Stomach (tissue), 9 donors: ENCODE data around the gene LYZL4. TPM values are rescaled to one million over a fixed set of nuclear protein-coding genes. Genes with fewer than 3 reads are reported as not detected.

ENCODE experiments used
- DNase-seq, 2 donors: peaks; one replicate each; pipeline versions ENCODE4 v3.0.0 to v3.0.0-alpha.2; 2013 to 2019
- H3K27ac ChIP-seq, 5 donors: fragments of 200-600 bp in 4 of 5; sonication (generic) in 4 of 5; one replicate each; pipeline ENCODE4 v1.5.1; 2013 to 2019; ENCODE audit warnings: mild to moderate bottlenecking in 1 of 5, moderate library complexity in 1 of 5
- H3K27me3 ChIP-seq, 3 donors: fragments of 200-600 bp; sonication (generic); one replicate each; pipeline ENCODE4 v1.5.1; 2017 to 2019; ENCODE audit warnings: mixed run types in 1 of 3
- H3K36me3 ChIP-seq, 4 donors: fragments of 200-600 bp; sonication (generic); 1 replicate in 3 of 4; 2 replicates in 1 of 4; pipeline ENCODE4 v1.5.1; 2016 to 2019
- H3K4me1 ChIP-seq, 4 donors: fragments of 200-600 bp; sonication (generic); one replicate each; pipeline ENCODE4 v1.5.1; 2016 to 2019
- H3K4me3 ChIP-seq, 4 donors: fragments of 200-600 bp; sonication (generic) in 3 of 4; one replicate each; pipeline ENCODE4 v1.5.1; 2016 to 2019; ENCODE audit warnings: mild to moderate bottlenecking in 1 of 4
- H3K9me3 ChIP-seq, 4 donors: fragments of 200-600 bp; sonication (generic); one replicate each; pipeline ENCODE4 v1.5.1; 2016 to 2019
- CTCF ChIP-seq, 7 experiments: fragments of 450-650 bp in 4 of 7; fragments of 200-600 bp in 3 of 7; sonication (generic) in 3 of 7; IDR thresholded peaks; one replicate each; pipeline ENCODE4 v1.5.1; 2016 to 2019; ENCODE audit warnings: antibody characterized with exemption in 7 of 7, control low read depth in 2 of 7, mild to moderate bottlenecking in 1 of 7
- EP300 ChIP-seq: sonication (generic); formaldehyde crosslinking; IDR thresholded peaks from one replicate; pipeline ENCODE4 v1.6.1; 2017; ENCODE audit warnings: antibody characterized with exemption
- POLR2A ChIP-seq, 4 donors: fragments of 450-650 bp; IDR thresholded peaks; one replicate each; pipeline ENCODE4 v1.6.1; 2016; ENCODE audit warnings: antibody characterized with exemption in 4 of 4, control low read depth in 2 of 4, mild to moderate bottlenecking in 1 of 4, moderate library complexity in 1 of 4
- POLR2AphosphoS5 ChIP-seq, 3 donors: sonication (generic); formaldehyde crosslinking; IDR thresholded peaks; one replicate each; pipeline ENCODE4 v1.6.1; 2016; ENCODE audit warnings: antibody characterized with exemption in 3 of 3
- WGBS, 5 donors: extraction: QIAGEN DNeasy Blood & Tissue Kit in 3 of 5; methylation state at CpG; one replicate each; pipeline versions ENCODE4 v1.1.5 to v1.1.7; 2013 to 2018; 5-methylcytosine and 5-hydroxymethylcytosine counted together
- intact Hi-C: fragments of 100-400 bp; cut with DNase I; formaldehyde crosslinking; loops from one replicate; pipeline ENCODE4 v1.15.1; 2023; ENCODE audit warnings: low total_unique reads
- polyA plus RNA-seq, 3 donors: library from polyadenylated mRNA; stranded (reverse); fragments of 200-250 nt; gene quantifications; one replicate each; pipeline ENCODE4 v1.2.3, GENCODE V29; 2013
- total RNA-seq, 5 donors: library from RNA; depleted of rRNA; stranded (reverse); fragments of >200 nt; gene quantifications; one replicate each; pipeline versions ENCODE4 v1.1.0 to v1.2.3, GENCODE V29; 2014 to 2016
- donor health status: healthy with polysubstance abuse.
- donor health status: Bipolar disorder and iron deficiency.
- donor health status: healthy.

Gene LYZL4
- total and polyA plus RNA-seq, 8 donors = not detected

DNA sequence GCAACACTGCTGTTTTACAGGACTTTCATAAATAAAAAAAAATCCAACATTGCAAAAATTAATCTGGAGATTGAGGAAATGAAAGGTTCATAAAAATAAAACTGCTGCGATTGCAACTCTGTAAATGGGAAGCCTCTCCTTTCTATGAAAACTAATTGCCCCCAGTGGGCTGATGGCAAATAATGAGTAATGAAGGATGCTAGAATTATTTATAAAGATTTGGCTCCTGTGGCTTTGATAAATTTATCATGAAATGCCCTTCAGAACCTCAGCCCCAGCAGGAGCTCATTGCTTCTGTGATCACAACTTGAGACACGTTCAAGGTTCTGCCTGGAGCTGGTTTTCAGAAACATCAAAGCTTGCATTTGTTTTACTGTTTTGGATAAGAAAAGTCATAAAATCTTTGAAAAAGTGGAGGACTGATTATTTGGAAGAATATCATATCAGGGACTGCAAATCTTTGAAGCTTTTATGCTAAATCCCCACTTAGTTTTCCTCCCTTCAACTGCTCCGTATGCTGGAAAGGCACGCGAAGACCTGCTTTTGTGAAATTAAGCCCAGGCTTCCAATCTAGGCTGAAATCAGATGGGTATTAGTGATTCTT is 24.5 kb upstream of the LYZL4 start:
- no peak for TF ChIP-seq POLR2A (IDR thresholded peaks at IDR 0.05)
- no peak for TF ChIP-seq EP300
- TF ChIP-seq CTCF (IDR thresholded peaks at IDR 0.05) = no peak
- no peak for TF ChIP-seq POLR2AphosphoS5 (IDR thresholded peaks at IDR 0.05)
- WGBS, 5 donors = 72 to 82% (median 76%) methylated on average over 5 of the region's 5 CpGs
- no peak overlapping the region for H3K4me3 ChIP-seq
- no peak overlapping the region for H3K27ac ChIP-seq
- H3K27me3 ChIP-seq = peaks cover 0 to 5% (median 3%) of the 10 kb centered on the region in 3 donors
- H3K36me3 ChIP-seq = no peaks in the 10 kb centered on the region
- peaks cover 5 to 22% (median 17%) of the 10 kb centered on the region in 4 donors for H3K9me3 ChIP-seq
- DNase-seq = no peak
- intact Hi-C loops = loop anchor here (10.0 kb wide), 1 partner anchor 180 kb away; no protein-coding TSS in a partner anchor
- H3K4me1 ChIP-seq = no peaks in the 10 kb centered on the region

DNA sequence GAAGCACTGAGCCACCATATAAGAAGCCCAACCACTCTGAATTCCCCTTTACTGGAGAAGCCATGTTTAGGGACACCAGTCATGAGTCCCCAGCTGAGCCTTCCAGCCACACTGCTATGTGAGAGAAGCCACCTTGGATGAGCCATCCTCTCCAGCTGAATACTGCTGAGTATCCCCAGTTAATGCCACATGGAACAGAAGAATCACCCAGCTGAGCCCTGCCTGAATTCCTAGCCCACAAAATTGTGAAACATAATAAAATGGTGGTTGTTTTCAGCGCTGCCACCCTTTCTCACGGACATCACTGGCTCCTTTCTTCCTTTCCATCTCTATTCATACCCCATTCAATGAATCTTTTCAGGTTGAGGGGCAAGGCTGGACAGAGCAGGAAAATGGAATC is 22.1 kb upstream of the LYZL4 start:
- no peak overlapping the region for H3K27ac ChIP-seq
- TF ChIP-seq CTCF (IDR thresholded peaks at IDR 0.05) = no peak
- no peak for TF ChIP-seq EP300
- no peak for TF ChIP-seq POLR2AphosphoS5 (IDR thresholded peaks at IDR 0.05)
- no peak for TF ChIP-seq POLR2A (IDR thresholded peaks at IDR 0.05)
- intact Hi-C loops = loop anchor here (10.0 kb wide), 1 partner anchor 178 kb away; no protein-coding TSS in a partner anchor
- WGBS, 5 donors = 93 to 96% (median 95%) methylated on average over 2 of the region's 2 CpGs
- H3K9me3 ChIP-seq = peaks cover 5 to 22% (median 17%) of the 10 kb centered on the region in 4 donors
- peaks cover 0 to 7% (median 5%) of the 10 kb centered on the region in 3 donors for H3K27me3 ChIP-seq
- no peak overlapping the region for H3K4me3 ChIP-seq
- no peaks in the 10 kb centered on the region for H3K36me3 ChIP-seq
- H3K4me1 ChIP-seq = no peaks in the 10 kb centered on the region
- no peak for DNase-seq

DNA sequence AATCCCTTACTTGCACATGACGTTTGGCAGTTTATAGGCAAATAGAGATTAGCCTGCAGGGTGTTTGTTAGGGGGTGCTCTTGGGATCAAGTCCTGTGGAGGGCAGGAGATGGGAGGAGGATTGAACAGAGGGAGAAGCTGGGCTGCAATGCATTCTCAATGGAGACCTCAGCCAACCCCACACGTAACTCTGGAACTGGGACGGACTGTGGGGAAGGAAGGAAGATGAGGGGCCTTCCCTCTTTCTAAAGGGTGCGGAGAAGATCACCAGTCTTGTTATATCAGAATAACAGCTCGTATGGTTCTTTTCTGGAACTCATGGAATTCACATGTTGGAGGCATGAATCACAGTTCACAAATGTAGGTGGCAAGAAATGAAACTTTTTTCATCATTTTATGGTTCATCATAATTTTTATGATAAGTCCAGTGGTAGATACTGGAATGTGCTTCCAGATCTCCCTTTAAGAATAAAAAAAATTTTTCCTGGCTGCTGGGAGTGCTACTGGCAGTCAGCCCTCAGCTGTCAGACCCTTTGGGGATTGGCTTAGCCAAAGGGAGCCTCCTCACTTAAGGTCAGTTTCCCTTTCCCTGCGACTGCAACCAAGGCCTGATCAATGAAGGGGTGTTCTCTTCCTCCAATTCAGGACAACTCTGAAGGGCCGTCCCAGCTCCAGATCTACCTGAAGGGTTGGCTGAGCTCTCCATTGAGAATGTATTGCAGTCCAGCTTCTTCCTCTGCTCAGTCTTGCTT is 20.5 kb upstream of the LYZL4 start:
- H3K27me3 ChIP-seq = peaks cover 0 to 7% (median 5%) of the 10 kb centered on the region in 3 donors
- 58 to 79% (median 71%) methylated on average over 7 of the region's 7 CpGs for WGBS, 5 donors
- H3K4me1 ChIP-seq = no peaks in the 10 kb centered on the region
- TF ChIP-seq POLR2AphosphoS5 (IDR thresholded peaks at IDR 0.05) (no peak), CTCF (IDR thresholded peaks at IDR 0.05) (no peak), EP300 (no peak), POLR2A (IDR thresholded peaks at IDR 0.05) (no peak)
- H3K27ac ChIP-seq = no peak overlapping the region
- no peak overlapping the region for H3K4me3 ChIP-seq
- intact Hi-C loops = loop anchor here (10.0 kb wide), 1 partner anchor 176 kb away; no protein-coding TSS in a partner anchor
- peaks cover 5 to 22% (median 17%) of the 10 kb centered on the region in 4 donors for H3K9me3 ChIP-seq
- peak in 1 of 2 donors; percentile 23 for DNase-seq
- H3K36me3 ChIP-seq = no peaks in the 10 kb centered on the region

- Histone ChIP-seq H3K4me3 (no peak overlapping the region), H3K36me3 (no peaks in the 10 kb centered on the region), H3K9me3 (peaks cover 5 to 22% (median 17%) of the 10 kb centered on the region in 4 donors), H3K27ac (no peak overlapping the region), H3K4me1 (no peaks in the 10 kb centered on the region), H3K27me3 (peaks cover 0 to 7% (median 5%) of the 10 kb centered on the region in 3 donors)
- no peak for DNase-seq
- intact Hi-C loops = no loop called here
- TF ChIP-seq POLR2A (IDR thresholded peaks at IDR 0.05) (no peak), EP300 (no peak), CTCF (IDR thresholded peaks at IDR 0.05) (no peak)
- WGBS, 5 donors = 36 to 56% (median 51%) methylated on average over 2 of the region's 2 CpGs
Measured at GRCh38 chr3:42428830-42429229, 18.4 kb upstream of the LYZL4 start.
